AG04450 (cell line): ENCODE measurements around the gene OR51E1. TPM values are rescaled to one million over a fixed set of nuclear protein-coding genes. Genes with fewer than 3 reads are reported as not detected.

Experiments
- CTCF ChIA-PET: fragments of 300-600, 350-600 bp; formaldehyde crosslinking; extraction: SDS; loops from one replicate; lab custom pipeline; 2022; ENCODE audit warnings: antibody characterized with exemption, inconsistent platforms; lab: Charles Lee
- POLR2A ChIA-PET: fragments of 350-600 bp; formaldehyde crosslinking; extraction: SDS; loops from one replicate; lab custom pipeline; 2021; ENCODE audit warnings: antibody characterized with exemption, inconsistent platforms; lab: Yijun Ruan, JAX
- DNase-seq: peaks from one replicate; pipeline ENCODE4 v3.0.0-alpha.2; 2011; ENCODE audit warnings: low read depth, low spot score
- H3K27ac ChIP-seq: one replicate; pipeline ENCODE4 v1.5.1; 2012; ENCODE audit warnings: low read depth, low read length, control low read depth
- H3K27me3 ChIP-seq: one replicate; pipeline ENCODE4 v1.6.0; 2012; ENCODE audit warnings: low read length; ENCODE audit not compliant: control insufficient read depth, insufficient read depth
- H3K4me3 ChIP-seq: 2 replicates; pipeline ENCODE4 v1.5.1; 2011; ENCODE audit warnings: mild to moderate bottlenecking, low read depth, low read length, control low read depth
- H3K9me3 ChIP-seq: 2 replicates; pipeline ENCODE4 v1.5.1; 2012; ENCODE audit warnings: low read length; ENCODE audit not compliant: control insufficient read depth, insufficient read depth
- polyA minus RNA-seq: library from RNA; depleted of rRNA, polyadenylated mRNA; stranded (reverse); fragments of >200 nt; gene quantifications from 2 replicates; pipeline ENCODE4 v1.2.3, GENCODE V29; 2011; rRNA and poly(A)+ RNA removed
- polyA plus RNA-seq: library from polyadenylated mRNA; depleted of rRNA; stranded (reverse); fragments of >200 nt; gene quantifications from 2 replicates; pipeline ENCODE4 v1.2.3, GENCODE V29; 2011; rRNA removed
- TF ChIP-seq, protein P1 (sequence below): IDR thresholded peaks from 2 replicates; pipeline ENCODE4 v1.5.1; 2011; ENCODE audit warnings: low read depth, low read length, control low read depth, inconsistent platforms

Gene OR51E1, protein sequence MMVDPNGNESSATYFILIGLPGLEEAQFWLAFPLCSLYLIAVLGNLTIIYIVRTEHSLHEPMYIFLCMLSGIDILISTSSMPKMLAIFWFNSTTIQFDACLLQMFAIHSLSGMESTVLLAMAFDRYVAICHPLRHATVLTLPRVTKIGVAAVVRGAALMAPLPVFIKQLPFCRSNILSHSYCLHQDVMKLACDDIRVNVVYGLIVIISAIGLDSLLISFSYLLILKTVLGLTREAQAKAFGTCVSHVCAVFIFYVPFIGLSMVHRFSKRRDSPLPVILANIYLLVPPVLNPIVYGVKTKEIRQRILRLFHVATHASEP
- polyA plus RNA-seq (0.02 and 0.04 TPM in 2 replicates), polyA minus RNA-seq (0.04 TPM in 1 of 2 replicates, not detected in the other)

DNA sequence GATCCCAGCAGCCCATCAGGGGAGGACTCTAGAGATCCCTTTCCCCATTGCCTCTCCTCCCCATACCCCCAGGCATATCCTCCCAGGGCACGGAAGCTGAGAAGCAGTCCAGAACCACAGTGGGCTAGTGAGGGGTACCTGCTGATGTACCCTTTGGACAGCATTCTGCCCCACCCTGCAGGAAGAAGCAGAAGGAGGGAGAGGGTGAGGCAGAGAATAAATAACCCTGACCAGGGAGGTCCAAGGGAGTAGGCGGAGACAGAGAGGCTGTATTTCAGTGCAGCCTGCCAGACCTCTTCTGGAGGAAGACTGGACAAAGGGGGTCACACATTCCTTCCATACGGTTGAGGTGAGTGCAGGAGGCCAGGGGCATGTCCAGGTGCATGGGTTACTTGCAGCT, at the start of gene OR51E1:
OR51E1 (plus strand) TSS at position 301 of the 400 bp plus-strand sequence. CDS start 8,545 bp downstream, outside the sequence.
- DNase-seq: no peak
- TF ChIP-seq, protein P1, sequence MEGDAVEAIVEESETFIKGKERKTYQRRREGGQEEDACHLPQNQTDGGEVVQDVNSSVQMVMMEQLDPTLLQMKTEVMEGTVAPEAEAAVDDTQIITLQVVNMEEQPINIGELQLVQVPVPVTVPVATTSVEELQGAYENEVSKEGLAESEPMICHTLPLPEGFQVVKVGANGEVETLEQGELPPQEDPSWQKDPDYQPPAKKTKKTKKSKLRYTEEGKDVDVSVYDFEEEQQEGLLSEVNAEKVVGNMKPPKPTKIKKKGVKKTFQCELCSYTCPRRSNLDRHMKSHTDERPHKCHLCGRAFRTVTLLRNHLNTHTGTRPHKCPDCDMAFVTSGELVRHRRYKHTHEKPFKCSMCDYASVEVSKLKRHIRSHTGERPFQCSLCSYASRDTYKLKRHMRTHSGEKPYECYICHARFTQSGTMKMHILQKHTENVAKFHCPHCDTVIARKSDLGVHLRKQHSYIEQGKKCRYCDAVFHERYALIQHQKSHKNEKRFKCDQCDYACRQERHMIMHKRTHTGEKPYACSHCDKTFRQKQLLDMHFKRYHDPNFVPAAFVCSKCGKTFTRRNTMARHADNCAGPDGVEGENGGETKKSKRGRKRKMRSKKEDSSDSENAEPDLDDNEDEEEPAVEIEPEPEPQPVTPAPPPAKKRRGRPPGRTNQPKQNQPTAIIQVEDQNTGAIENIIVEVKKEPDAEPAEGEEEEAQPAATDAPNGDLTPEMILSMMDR: no peak
- no peak within 1 kb of the TSS for H3K27ac ChIP-seq
- no peak within 1 kb of the TSS for H3K4me3 ChIP-seq
- no peaks in the 10 kb centered on the region for H3K27me3 ChIP-seq
- CTCF ChIA-PET: no interaction called here
- no peaks in the 10 kb centered on the region for H3K9me3 ChIP-seq
- POLR2A ChIA-PET: no interaction called here

- no peak overlapping the region for H3K27ac ChIP-seq
- no peak overlapping the region for H3K4me3 ChIP-seq
- ChIA-PET POLR2A (no interaction called here), CTCF (interaction anchor here (2.3 kb wide), 1 partner anchor 418 kb away, joined by 8 read pairs; no protein-coding TSS in a partner anchor)
- no peaks in the 10 kb centered on the region for H3K27me3 ChIP-seq
- H3K9me3 ChIP-seq: no peaks in the 10 kb centered on the region; the same call in 1 of the 2 replicates
- TF ChIP-seq, protein P1: no peak
- no peak for DNase-seq
These were observed 38.7 kb upstream of the OR51E1 start for GRCh38 chr11:4605057-4605456.

DNA sequence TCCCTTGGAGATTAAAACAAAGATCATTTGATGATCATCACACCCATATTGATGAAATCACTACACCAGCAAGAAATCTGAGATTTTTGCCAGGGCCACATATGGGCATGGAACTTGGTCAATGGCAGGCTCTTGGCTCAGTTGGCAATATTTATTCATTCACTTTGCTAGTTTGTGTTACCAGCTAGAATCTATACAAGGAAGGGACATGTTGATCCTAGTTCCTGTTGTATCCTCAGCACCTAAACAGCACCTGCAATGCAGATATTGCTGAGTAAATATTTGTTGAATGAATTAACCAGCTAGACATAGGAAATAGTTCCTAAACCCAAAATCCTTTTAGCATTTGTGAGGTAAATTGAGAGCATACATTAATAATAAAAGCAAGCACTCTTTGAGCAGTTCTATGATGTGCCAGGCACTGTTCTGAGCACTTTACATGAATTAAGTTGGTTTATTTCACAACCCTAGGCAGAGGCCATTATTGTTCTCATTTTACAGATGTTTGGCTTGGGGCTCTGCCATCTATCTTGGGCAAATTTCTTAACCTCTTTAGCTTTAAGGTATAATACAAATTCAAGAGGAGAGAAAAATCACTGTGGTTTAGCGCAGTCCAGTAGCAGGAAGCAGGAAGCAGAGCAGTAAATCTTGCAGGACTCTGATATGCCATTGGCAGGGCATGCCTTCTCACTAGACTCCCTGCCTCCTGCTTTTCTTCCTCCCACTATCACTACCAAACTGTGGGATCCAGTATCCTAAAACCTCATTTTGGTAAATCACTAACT, 37.4 kb upstream of the OR51E1 start:
- TF ChIP-seq, protein P1: no peak
- Histone ChIP-seq H3K9me3 (no peaks in the 10 kb centered on the region; the same call in 1 of the 2 replicates), H3K27ac (no peak overlapping the region), H3K27me3 (no peaks in the 10 kb centered on the region), H3K4me3 (no peak overlapping the region; the same call in 1 of the 2 replicates)
- ChIA-PET POLR2A (no interaction called here), CTCF (interaction anchor here (1.3 to 4.2 kb wide), 3 partner anchors 19 to 425 kb away, joined by 4 to 24 read pairs (median 8); no protein-coding TSS in a partner anchor)
- DNase-seq: no peak

- ChIA-PET CTCF (interaction anchor here (0.6 to 4.2 kb wide), 6 partner anchors 19 to 425 kb away, joined by 3 to 24 read pairs (median 4); partner anchors contain the start of gene OR51D1), POLR2A (no interaction called here)
- Histone ChIP-seq H3K27ac (no peak overlapping the region), H3K4me3 (peak overlapping the region; percentile 82), H3K27me3 (no peaks in the 10 kb centered on the region), H3K9me3 (no peaks in the 10 kb centered on the region; the same call in 1 of the 2 replicates)
- no peak for DNase-seq
- TF ChIP-seq, protein P1: no peak
These were observed 36.7 kb upstream of the OR51E1 start for GRCh38 chr11:4607096-4607495.
